ENCODE measurements around the gene FGD6. TPM values are rescaled to one million over a fixed set of nuclear protein-coding genes. Genes with fewer than 3 reads are reported as not detected.

The FGD6 gene
- total RNA-seq, 1 donor from 2014 or later, result 31.5 TPM

DNA sequence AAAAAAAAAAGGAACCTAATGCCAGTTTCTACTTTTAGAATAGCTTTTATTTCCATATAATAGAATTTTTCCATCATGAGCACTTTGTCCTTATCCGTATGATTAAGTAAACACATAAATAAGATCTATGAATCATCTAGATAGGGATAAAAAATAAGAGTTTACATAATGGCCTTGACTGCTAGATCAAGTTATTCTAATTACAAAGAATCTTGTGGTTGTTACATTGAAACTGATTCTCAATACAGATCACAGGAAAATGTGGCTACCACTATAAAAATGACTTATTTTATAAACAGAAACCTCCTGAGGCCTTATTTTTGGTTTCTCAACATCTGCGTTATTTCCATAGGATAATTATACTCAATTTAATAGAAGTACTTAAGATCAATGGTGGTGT lies 179.4 kb downstream of the FGD6 start:
- Histone ChIP-seq H3K36me3 (ENCODE audit: control insufficient read depth, insufficient read depth, low read length) (no peaks in the 10 kb centered on the region), H3K27me3 (ENCODE audit: control insufficient read depth, insufficient read depth, low read length) (no peaks in the 10 kb centered on the region), H3K4me3 (ENCODE audit: low read depth, low read length) (no peak overlapping the region)
- TF ChIP-seq, protein P1, sequence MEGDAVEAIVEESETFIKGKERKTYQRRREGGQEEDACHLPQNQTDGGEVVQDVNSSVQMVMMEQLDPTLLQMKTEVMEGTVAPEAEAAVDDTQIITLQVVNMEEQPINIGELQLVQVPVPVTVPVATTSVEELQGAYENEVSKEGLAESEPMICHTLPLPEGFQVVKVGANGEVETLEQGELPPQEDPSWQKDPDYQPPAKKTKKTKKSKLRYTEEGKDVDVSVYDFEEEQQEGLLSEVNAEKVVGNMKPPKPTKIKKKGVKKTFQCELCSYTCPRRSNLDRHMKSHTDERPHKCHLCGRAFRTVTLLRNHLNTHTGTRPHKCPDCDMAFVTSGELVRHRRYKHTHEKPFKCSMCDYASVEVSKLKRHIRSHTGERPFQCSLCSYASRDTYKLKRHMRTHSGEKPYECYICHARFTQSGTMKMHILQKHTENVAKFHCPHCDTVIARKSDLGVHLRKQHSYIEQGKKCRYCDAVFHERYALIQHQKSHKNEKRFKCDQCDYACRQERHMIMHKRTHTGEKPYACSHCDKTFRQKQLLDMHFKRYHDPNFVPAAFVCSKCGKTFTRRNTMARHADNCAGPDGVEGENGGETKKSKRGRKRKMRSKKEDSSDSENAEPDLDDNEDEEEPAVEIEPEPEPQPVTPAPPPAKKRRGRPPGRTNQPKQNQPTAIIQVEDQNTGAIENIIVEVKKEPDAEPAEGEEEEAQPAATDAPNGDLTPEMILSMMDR (IDR thresholded peaks at IDR 0.05; ENCODE audit: insufficient read depth, low read length, poor library complexity, severe bottlenecking), result no peak
- DNase-seq (ENCODE audit: low read depth), result no peak

DNA sequence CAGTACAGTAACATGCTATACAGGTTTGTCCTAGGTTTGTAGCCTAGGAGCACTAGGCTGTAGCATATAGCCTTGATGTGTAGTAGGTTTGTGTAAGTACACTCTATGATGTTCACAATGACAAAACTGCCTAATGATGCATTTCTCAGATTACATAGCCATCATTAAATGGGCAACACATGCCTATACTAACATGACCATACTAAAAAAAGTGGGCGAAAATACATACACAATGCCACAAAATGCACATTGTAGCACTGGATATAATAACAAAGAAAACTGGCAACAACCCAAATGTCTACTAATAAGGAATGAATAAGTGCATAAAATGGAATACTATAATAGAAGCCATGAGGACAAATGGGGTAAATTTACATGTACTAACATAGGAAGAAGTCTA lies 182.5 kb downstream of the FGD6 start:
- no peaks in the 10 kb centered on the region for H3K36me3 ChIP-seq (ENCODE audit: control insufficient read depth, insufficient read depth, low read length)
- no peaks in the 10 kb centered on the region for H3K27me3 ChIP-seq (ENCODE audit: control insufficient read depth, insufficient read depth, low read length)
- no peak for DNase-seq (ENCODE audit: low read depth)
- TF ChIP-seq, protein P1 (IDR thresholded peaks at IDR 0.05; ENCODE audit: insufficient read depth, low read length, poor library complexity, severe bottlenecking), result no peak
- H3K4me3 ChIP-seq (ENCODE audit: low read depth, low read length), result no peak overlapping the region

Other genes with a start within 250 kb of the FGD6 start
- 83.2 and 123 TPM in 2 replicates for gene NDUFA12, start 213.8 kb downstream of the FGD6 start, total RNA-seq
- gene NR2C1, start 143.8 kb downstream of the FGD6 start, total RNA-seq, result 38.9 and 42.7 TPM in 2 replicates
- gene VEZT, start 340 bp upstream of the FGD6 start, total RNA-seq, result 82.6 and 82.7 TPM in 2 replicates

Data from kidney epithelial cell (primary cell).